Measurements from ENCODE around the gene AFG1L.

- TF ChIP-seq, protein P1, sequence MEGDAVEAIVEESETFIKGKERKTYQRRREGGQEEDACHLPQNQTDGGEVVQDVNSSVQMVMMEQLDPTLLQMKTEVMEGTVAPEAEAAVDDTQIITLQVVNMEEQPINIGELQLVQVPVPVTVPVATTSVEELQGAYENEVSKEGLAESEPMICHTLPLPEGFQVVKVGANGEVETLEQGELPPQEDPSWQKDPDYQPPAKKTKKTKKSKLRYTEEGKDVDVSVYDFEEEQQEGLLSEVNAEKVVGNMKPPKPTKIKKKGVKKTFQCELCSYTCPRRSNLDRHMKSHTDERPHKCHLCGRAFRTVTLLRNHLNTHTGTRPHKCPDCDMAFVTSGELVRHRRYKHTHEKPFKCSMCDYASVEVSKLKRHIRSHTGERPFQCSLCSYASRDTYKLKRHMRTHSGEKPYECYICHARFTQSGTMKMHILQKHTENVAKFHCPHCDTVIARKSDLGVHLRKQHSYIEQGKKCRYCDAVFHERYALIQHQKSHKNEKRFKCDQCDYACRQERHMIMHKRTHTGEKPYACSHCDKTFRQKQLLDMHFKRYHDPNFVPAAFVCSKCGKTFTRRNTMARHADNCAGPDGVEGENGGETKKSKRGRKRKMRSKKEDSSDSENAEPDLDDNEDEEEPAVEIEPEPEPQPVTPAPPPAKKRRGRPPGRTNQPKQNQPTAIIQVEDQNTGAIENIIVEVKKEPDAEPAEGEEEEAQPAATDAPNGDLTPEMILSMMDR (IDR thresholded peaks at IDR 0.05), result no peak
- no peak for TF ChIP-seq POLR2A (IDR thresholded peaks at IDR 0.05)
These were observed 262.1 kb downstream of the AFG1L start for GRCh38 chr6:108556866-108557493.
